Ishikawa (cell line): ENCODE measurements around the gene TAGLN2.

Source experiments
- CEBPB ChIP-seq: IDR thresholded peaks from 2 replicates; pipeline ENCODE4 v1.6.1; 2012
- CREB1 ChIP-seq: IDR thresholded peaks from 2 replicates; pipeline ENCODE4 v1.6.1; 2012; ENCODE audit warnings: low read depth
- EGR1 ChIP-seq: IDR thresholded peaks from 2 replicates; pipeline ENCODE4 v1.6.1; 2012
- EP300 ChIP-seq: IDR thresholded peaks from 2 replicates; pipeline ENCODE4 v1.6.1; 2012; ENCODE audit warnings: borderline replicate concordance
- FOXM1 ChIP-seq: IDR thresholded peaks from 2 replicates; pipeline ENCODE4 v1.6.1; 2012; ENCODE audit warnings: low read depth, borderline replicate concordance
- NFIC ChIP-seq: IDR thresholded peaks from 2 replicates; pipeline ENCODE4 v1.6.1; 2012
- RAD21 ChIP-seq: IDR thresholded peaks from 2 replicates; pipeline ENCODE4 v1.6.1; 2012; ENCODE audit warnings: low read depth
- TAF1 ChIP-seq: IDR thresholded peaks from 2 replicates; pipeline ENCODE4 v1.6.1; 2012; ENCODE audit warnings: low read depth, mild to moderate bottlenecking
- TCF12 ChIP-seq: IDR thresholded peaks from 2 replicates; pipeline ENCODE4 v1.6.1; 2012; ENCODE audit warnings: low read depth
- TEAD4 ChIP-seq: IDR thresholded peaks from 2 replicates; pipeline ENCODE4 v1.6.1; 2012
- YY1 ChIP-seq: IDR thresholded peaks from 2 replicates; pipeline ENCODE4 v1.6.1; 2012; ENCODE audit warnings: low read depth
- ZBTB7A ChIP-seq: IDR thresholded peaks from 2 replicates; pipeline ENCODE4 v1.6.1; 2012; ENCODE audit warnings: low read depth
- TF ChIP-seq, protein P1 (sequence below): IDR thresholded peaks from 2 replicates; pipeline ENCODE4 v1.6.1; 2012; ENCODE audit warnings: low read depth, mild to moderate bottlenecking
- TF ChIP-seq, protein P2 (sequence below): IDR thresholded peaks from 2 replicates; pipeline ENCODE4 v1.6.1; 2012

DNA sequence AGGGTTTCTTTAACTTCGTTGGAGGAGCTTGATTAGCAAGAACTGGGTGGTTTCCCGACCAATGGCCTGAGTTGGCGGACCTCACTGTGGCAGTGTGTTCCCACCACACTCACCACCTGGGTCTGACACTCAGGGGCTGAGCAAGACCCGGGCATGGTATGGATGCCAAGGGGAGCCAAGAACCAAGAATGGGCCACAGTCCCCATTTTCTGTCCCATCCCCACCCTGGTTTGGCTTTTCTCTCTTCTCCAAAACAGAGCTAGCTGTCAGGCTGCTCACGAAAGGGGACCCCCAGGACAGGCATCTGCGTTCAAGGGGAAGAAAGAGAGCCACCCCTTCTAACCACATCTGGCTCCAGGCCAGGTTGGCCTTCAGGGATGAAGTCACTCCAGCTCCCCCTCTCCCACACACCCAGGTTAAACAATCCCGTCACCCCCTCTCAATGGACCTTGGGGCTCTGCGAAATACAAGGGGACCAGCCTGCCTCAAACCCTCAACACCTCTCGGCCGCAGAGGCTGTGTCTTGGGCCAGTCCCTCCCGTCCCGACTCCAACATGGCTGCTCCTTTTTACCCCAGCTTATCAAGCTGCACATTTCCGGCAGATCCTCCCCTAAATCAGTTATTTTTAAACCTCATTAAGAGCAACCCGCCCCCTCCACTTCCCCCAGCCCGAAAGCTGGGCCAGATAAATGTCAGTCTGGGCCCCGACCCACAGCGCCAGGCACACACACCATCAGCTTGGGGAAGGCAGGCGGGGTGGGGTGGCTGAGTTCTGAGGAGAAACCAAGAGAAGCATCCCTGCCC lies 3.4 kb downstream of the TAGLN2 start:
- TF ChIP-seq NFIC (peak; percentile 17; the same call in 1 of the 2 replicates), EP300 (no peak), RAD21 (no peak), CEBPB (no peak), FOXM1 (no peak), TAF1 (no peak), CREB1 (no peak), TCF12 (no peak), TEAD4 (no peak), EGR1 (no peak), ZBTB7A (no peak), YY1 (no peak)
- TF ChIP-seq, protein P1, sequence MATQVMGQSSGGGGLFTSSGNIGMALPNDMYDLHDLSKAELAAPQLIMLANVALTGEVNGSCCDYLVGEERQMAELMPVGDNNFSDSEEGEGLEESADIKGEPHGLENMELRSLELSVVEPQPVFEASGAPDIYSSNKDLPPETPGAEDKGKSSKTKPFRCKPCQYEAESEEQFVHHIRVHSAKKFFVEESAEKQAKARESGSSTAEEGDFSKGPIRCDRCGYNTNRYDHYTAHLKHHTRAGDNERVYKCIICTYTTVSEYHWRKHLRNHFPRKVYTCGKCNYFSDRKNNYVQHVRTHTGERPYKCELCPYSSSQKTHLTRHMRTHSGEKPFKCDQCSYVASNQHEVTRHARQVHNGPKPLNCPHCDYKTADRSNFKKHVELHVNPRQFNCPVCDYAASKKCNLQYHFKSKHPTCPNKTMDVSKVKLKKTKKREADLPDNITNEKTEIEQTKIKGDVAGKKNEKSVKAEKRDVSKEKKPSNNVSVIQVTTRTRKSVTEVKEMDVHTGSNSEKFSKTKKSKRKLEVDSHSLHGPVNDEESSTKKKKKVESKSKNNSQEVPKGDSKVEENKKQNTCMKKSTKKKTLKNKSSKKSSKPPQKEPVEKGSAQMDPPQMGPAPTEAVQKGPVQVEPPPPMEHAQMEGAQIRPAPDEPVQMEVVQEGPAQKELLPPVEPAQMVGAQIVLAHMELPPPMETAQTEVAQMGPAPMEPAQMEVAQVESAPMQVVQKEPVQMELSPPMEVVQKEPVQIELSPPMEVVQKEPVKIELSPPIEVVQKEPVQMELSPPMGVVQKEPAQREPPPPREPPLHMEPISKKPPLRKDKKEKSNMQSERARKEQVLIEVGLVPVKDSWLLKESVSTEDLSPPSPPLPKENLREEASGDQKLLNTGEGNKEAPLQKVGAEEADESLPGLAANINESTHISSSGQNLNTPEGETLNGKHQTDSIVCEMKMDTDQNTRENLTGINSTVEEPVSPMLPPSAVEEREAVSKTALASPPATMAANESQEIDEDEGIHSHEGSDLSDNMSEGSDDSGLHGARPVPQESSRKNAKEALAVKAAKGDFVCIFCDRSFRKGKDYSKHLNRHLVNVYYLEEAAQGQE = no peak
- TF ChIP-seq, protein P2, sequence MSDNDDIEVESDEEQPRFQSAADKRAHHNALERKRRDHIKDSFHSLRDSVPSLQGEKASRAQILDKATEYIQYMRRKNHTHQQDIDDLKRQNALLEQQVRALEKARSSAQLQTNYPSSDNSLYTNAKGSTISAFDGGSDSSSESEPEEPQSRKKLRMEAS = no peak
